Endothelial cell of umbilical vein (primary cell): ENCODE measurements around the gene GANC. TPM values are rescaled to one million over a fixed set of nuclear protein-coding genes. Genes with fewer than 3 reads are reported as not detected.

ENCODE experiments used
- BruUV-seq: library from RNA; stranded (reverse); fragments of 400-500 nt; replicated peaks from 2 replicates; lab custom pipeline; 2021; lab: Mats Ljungman, UMichigan
- CTCF ChIA-PET: fragments of 300-600, 350-600 bp; sonication (Branson Sonifier 250); formaldehyde crosslinking; loops from one replicate; lab custom pipeline; 2021; ENCODE audit warnings: antibody characterized with exemption, inconsistent platforms; lab: Charles Lee
- POLR2A ChIA-PET: fragments of 300-600, 350-600 bp; sonication (Branson Sonifier 250); formaldehyde crosslinking; loops from one replicate; lab custom pipeline; 2021; ENCODE audit warnings: antibody characterized with exemption, inconsistent platforms; lab: Charles Lee
- DNase-seq: peaks from one replicate; pipeline ENCODE4 v3.0.0-alpha.2; 2011; ENCODE audit warnings: low read depth, low spot score
- FAIRE-seq: peaks from 2 replicates; lab custom pipeline; 2011; peaks lifted over from hg19 to GRCh38; lab: Jason Lieb, UNC
- H2AFZ ChIP-seq: 2 replicates; pipeline ENCODE4 v1.6.0; 2012; ENCODE audit warnings: low read depth, low read length, control low read depth, inconsistent platforms
- H3K27ac ChIP-seq: 2 replicates; pipeline ENCODE4 v1.5.1; 2011; ENCODE audit warnings: low read depth, mild to moderate bottlenecking, control low read depth, low read length, moderate library complexity; ENCODE audit not compliant: insufficient read depth
- H3K27me3 ChIP-seq, 2 experiments: 2 replicates each; pipeline versions ENCODE4 v1.6.0 to v1.6.1; 2011; ENCODE audit warnings: low read length in 2 of 2, mixed read lengths in 1 of 2; ENCODE audit not compliant: control insufficient read depth in 2 of 2, insufficient read depth in 2 of 2
- H3K36me3 ChIP-seq, 2 experiments: 2 replicates in 1 of 2; 3 replicates in 1 of 2; pipeline ENCODE4 v1.5.1; 2011; ENCODE audit warnings: low read length in 2 of 2, mild to moderate bottlenecking in 1 of 2, moderate library complexity in 1 of 2; ENCODE audit not compliant: control insufficient read depth in 2 of 2, insufficient read depth in 2 of 2; ENCODE audit errors: extremely low read depth in 1 of 2
- H3K4me1 ChIP-seq: 3 replicates; pipeline ENCODE4 v1.5.1; 2011; ENCODE audit warnings: mild to moderate bottlenecking, low read length; ENCODE audit not compliant: control insufficient read depth, insufficient read depth; ENCODE audit errors: extremely low read depth
- H3K4me2 ChIP-seq: 2 replicates; pipeline ENCODE4 v1.6.1; 2011; ENCODE audit warnings: low read length, control low read depth, mixed read lengths; ENCODE audit not compliant: insufficient read depth
- H3K4me3 ChIP-seq, 3 experiments: fragments of 200-600 bp in 1 of 3; sonication (generic), shearing (Covaris generic) in 1 of 3; replicated peaks in 1 of 3; 2 replicates each; pipeline ENCODE4 v1.5.1; 2011 to 2016; ENCODE audit warnings: control low read depth in 3 of 3, low read length in 3 of 3, mild to moderate bottlenecking in 2 of 3, inconsistent platforms in 1 of 3, low read depth in 1 of 3, moderate library complexity in 1 of 3; ENCODE audit not compliant: insufficient read depth in 1 of 3
- H3K79me2 ChIP-seq: 2 replicates; pipeline ENCODE4 v1.6.0; 2012; ENCODE audit warnings: low read length, inconsistent platforms; ENCODE audit not compliant: control insufficient read depth, insufficient read depth
- H3K9ac ChIP-seq: replicated peaks from 2 replicates; pipeline ENCODE3; 2011; ENCODE audit warnings: low read length, control low read depth; ENCODE audit not compliant: insufficient read depth; ENCODE audit errors: extremely low read depth
- H3K9me1 ChIP-seq: replicated peaks from 3 replicates; pipeline ENCODE4 v1.6.0; 2011; ENCODE audit warnings: mild to moderate bottlenecking, low read length; ENCODE audit not compliant: control insufficient read depth, insufficient read depth; ENCODE audit errors: extremely low read depth
- H3K9me3 ChIP-seq: replicated peaks from 2 replicates; pipeline ENCODE4 v1.5.1; 2012; ENCODE audit warnings: low read length, inconsistent platforms; ENCODE audit not compliant: control insufficient read depth, insufficient read depth
- H4K20me1 ChIP-seq: replicated peaks from 2 replicates; pipeline ENCODE3; 2011; ENCODE audit warnings: mild to moderate bottlenecking, low read length; ENCODE audit not compliant: control insufficient read depth, insufficient read depth; ENCODE audit errors: extremely low read depth
- CTCF ChIP-seq, 2 donors: IDR thresholded peaks; 1 replicate in 1 of 2; 2 replicates in 1 of 2; pipeline ENCODE4 v1.5.1; 2011; ENCODE audit warnings: low read length in 2 of 2, mild to moderate bottlenecking in 2 of 2, moderate library complexity in 2 of 2, control low read depth in 1 of 2, inconsistent platforms in 1 of 2, low read depth in 1 of 2; ENCODE audit not compliant: insufficient read depth in 1 of 2; ENCODE audit errors: extremely low read depth in 1 of 2
- EZH2 ChIP-seq: IDR thresholded peaks from 2 replicates; pipeline ENCODE4 v1.6.1; 2012; ENCODE audit warnings: borderline replicate concordance, low read depth, mild to moderate bottlenecking, moderate library complexity, low read length, inconsistent platforms; ENCODE audit not compliant: severe bottlenecking
- FOS ChIP-seq: IDR thresholded peaks from 2 replicates; pipeline ENCODE4 v1.6.1; 2011; ENCODE audit warnings: mild to moderate bottlenecking, low read length, moderate library complexity, borderline replicate concordance; ENCODE audit not compliant: insufficient read depth
- GATA2 ChIP-seq: IDR thresholded peaks from 2 replicates; pipeline ENCODE4 v1.7.0; 2011; ENCODE audit warnings: low read depth, mild to moderate bottlenecking, moderate library complexity, mixed read lengths, low read length; ENCODE audit not compliant: insufficient read length, insufficient read depth
- JUN ChIP-seq: IDR thresholded peaks from 2 replicates; pipeline ENCODE4 v1.6.1; 2011; ENCODE audit warnings: borderline replicate concordance, low read depth; ENCODE audit not compliant: insufficient read length, insufficient read depth
- MYC ChIP-seq: IDR thresholded peaks from one replicate; pipeline ENCODE4 v1.6.1; 2011; ENCODE audit warnings: mild to moderate bottlenecking, low read depth, low read length
- POLR2A ChIP-seq: IDR thresholded peaks from 2 replicates; pipeline ENCODE4 v1.6.1; 2012; ENCODE audit warnings: low read depth, mild to moderate bottlenecking, control low read depth, low read length
- POLR2AphosphoS5 ChIP-seq: IDR thresholded peaks from 2 replicates; pipeline ENCODE4 v1.6.1; 2012; ENCODE audit warnings: low read depth, mild to moderate bottlenecking, control low read depth, low read length, moderate library complexity; ENCODE audit not compliant: insufficient read depth
- dilution Hi-C: fragments of 300-500 bp; cut with MboI; formaldehyde crosslinking; loops from one replicate; pipeline ENCODE4 v1.15.0; 2019; ENCODE audit warnings: low sequenced_read_pairs; ENCODE audit not compliant: extremely low pct_ligation_motif_present
- intact Hi-C: fragments of 100-400 bp; cut with micrococcal nuclease; formaldehyde crosslinking; loops from one replicate; pipeline ENCODE4 v1.10.0; 2022
- polyA plus RNA-seq, 4 experiments: library from polyadenylated mRNA; depleted of rRNA in 3 of 4; stranded (reverse) in 3 of 4; unstranded in 1 of 4; fragments of >200 nt; gene quantifications; 2 replicates each; pipeline versions ENCODE4 v1.2.1 to v1.2.3, GENCODE V29; 2011 to 2012; ENCODE audit warnings: missing spikeins in 1 of 4
- total RNA-seq: library from RNA; stranded (reverse); gene quantifications from 2 replicates; pipeline ENCODE4 v1.2.3, GENCODE V29; 2021
- TF ChIP-seq, protein P1 (sequence below): IDR thresholded peaks from 2 replicates; pipeline ENCODE4 v1.6.1; 2011; ENCODE audit not compliant: insufficient read depth, insufficient read length

GANC gene
- total and polyA plus RNA-seq, 2 donors (not counting 3 experiments of a cell fraction or from before 2014, with no cell fraction given) = 8.5 to 17.8 TPM

- intact Hi-C loops (no loop called here), dilution Hi-C loops (no loop called here)
- H3K9me1 ChIP-seq = no peaks in the 10 kb centered on the region
- no peaks in the 10 kb centered on the region for H4K20me1 ChIP-seq
- H3K4me1 ChIP-seq = no peaks in the 10 kb centered on the region
- TF ChIP-seq POLR2A = no peak
- no peak for TF ChIP-seq GATA2
- TF ChIP-seq MYC = no peak
- no peak for TF ChIP-seq EZH2
- TF ChIP-seq POLR2AphosphoS5 = no peak
- TF ChIP-seq, protein P1, sequence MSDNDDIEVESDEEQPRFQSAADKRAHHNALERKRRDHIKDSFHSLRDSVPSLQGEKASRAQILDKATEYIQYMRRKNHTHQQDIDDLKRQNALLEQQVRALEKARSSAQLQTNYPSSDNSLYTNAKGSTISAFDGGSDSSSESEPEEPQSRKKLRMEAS = no peak
- no peak for TF ChIP-seq FOS
- TF ChIP-seq CTCF (IDR thresholded peaks at IDR 0.05; ENCODE audit: extremely low read depth in 1 of 2, insufficient read depth in 1 of 2, low read depth in 1 of 2, low read length in 2 of 2) = no peak
- TF ChIP-seq JUN = no peak
- ChIA-PET CTCF (interaction anchor here (1.5 kb wide), 1 partner anchor 35 kb away, joined by 5 read pairs; no protein-coding TSS in a partner anchor), POLR2A (no interaction called here)
- H3K9me3 ChIP-seq = no peaks in the 10 kb centered on the region
- no peak for FAIRE-seq
- no peak overlapping the region for H3K27ac ChIP-seq
- BruUV-seq = no TSS peak
- H3K9ac ChIP-seq = no peak overlapping the region
- H2AFZ ChIP-seq = no peak overlapping the region
- peaks cover 0 to 2% of the 10 kb centered on the region in 2 experiments for H3K36me3 ChIP-seq
- H3K27me3 ChIP-seq = no peaks in the 10 kb centered on the region
- no peak for DNase-seq
- H3K4me3 ChIP-seq = no peak overlapping the region
- no peak overlapping the region for H3K4me2 ChIP-seq
- H3K79me2 ChIP-seq = no peaks in the 10 kb centered on the region
These were observed 40.5 kb downstream of the GANC start for GRCh38 chr15:42313463-42313862.
